Left lobe of liver (tissue), 2 donors: ENCODE measurements around the gene ZNF836. TPM values are rescaled to one million over a fixed set of nuclear protein-coding genes. Genes with fewer than 3 reads are reported as not detected.

Experiments
- ATAC-seq: fragments of 200-7000 bp; cut with Tn5 transposase; one replicate; pipeline ENCODE4 v1.9.1; 2020; ENCODE audit warnings: mild to moderate bottlenecking, moderate library complexity
- DNase-seq: peaks from one replicate; pipeline ENCODE4 v3.0.0-alpha.2; 2020; ENCODE audit warnings: low spot score
- total RNA-seq: library from RNA; stranded (reverse); gene quantifications from one replicate; pipeline ENCODE4 v1.2.1, GENCODE V29; 2021
- donor health status: DM: no; HTN: no; CAD: no; lungs with moderate emphysema.
- donor health status: DM: no; HTN: yes; CAD: no.

ZNF836 gene
- total RNA-seq, 1 donor from 2014 or later: 2.6 TPM

- DNase-seq (no peak), ATAC-seq (peak; percentile 27)
These were observed 17.7 kb upstream of the ZNF836 start for GRCh38 chr19:52188822-52189734.

- DNase-seq: no peak
- ATAC-seq: no peak
These were observed 16.0 kb upstream of the ZNF836 start for GRCh38 chr19:52187407-52187806.

DNA sequence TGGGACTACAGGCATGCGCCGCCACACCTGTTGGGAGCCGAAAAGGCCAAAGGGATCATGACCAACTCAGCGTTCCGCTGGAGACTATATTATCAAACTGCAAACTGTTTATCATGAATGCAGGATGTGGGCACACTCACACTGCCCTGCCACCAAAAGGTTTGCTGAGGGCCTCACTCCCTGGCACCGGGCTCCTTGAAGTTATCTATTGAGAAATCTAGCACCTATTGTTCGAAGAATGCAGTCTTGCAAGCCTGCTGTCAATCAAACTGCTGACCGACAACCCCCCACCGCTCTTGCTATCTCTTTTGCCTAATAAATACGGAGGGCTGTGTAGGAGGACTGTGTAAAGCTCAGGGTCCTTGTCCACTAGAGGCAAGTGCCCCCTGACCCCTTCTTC lies 5.2 kb upstream of the ZNF836 start:
- DNase-seq (no peak), ATAC-seq (no peak)

DNA sequence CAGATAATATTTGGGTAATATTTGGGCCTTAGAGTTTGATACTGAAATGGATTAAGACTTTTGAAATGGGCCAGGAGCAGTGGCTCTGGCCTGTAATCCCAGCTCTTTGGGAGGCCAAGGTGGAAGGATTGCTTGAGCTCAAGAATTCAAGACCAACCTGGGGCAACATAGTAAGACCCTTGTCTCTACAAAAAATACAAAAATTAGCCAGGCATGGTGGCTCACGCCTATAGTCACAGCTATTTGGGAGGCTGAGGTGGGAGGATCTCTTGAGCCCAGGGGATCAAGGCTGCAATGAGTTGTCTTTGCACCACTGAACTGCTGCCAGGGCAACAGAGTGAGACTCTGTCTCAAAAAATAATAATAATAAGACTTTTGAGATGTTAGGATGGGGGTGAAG lies 926 bp upstream of the ZNF836 start:
- DNase-seq (no peak), ATAC-seq (no peak)

DNA sequence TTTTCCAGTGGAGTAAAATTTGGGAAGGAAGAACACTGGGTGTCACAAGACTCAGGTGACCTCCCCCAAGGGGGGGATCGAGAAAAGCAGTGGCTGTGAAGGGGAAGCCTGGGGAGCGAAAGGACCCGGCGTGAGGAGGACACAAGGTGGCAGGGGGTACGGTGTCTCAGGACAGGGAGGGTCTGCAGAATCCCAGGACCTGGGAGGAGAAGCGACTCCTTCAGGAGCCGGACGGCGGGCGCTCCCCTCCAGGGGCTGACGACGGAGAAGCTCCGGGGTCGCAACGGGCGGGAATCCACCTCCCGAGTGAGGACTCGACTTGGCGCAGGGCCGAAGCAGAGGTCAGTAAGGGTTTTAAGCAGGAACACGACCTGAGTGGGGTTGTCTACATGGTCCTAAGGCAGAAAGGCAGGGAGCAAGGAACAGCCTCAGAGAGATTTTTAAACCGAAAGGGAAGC lies 529 bp downstream of the ZNF836 start:
- peak; percentile 51 for DNase-seq
- peak; percentile 52 for ATAC-seq

DNA sequence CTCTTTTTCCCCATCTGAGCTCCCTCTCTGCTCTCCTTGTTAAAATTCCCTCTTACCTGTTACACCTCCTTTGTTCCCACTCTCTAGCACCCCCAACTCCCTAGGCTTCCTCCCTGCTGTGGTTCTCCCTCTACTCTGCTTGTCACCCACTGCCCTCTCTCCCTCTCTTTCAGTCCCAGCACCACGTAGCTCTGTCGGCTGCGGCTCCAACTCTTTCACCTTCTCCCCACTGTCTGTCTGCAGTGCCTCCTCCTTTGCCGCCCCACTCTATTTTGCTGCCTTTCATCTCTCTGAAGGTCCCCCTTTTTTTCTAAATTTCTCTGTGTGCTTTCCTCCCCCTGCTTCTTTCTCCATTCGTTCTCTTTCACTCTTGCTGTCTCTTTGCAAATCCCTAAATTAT lies 1.1 kb downstream of the ZNF836 start:
- DNase-seq (no peak), ATAC-seq (no peak)

GRCh38 chr19:52155596-52156359 lies 15.6 kb downstream of the ZNF836 start:
- ATAC-seq: no peak
- DNase-seq: no peak

- no peak for DNase-seq
- no peak for ATAC-seq
These were observed 23.2 kb downstream of the ZNF836 start for GRCh38 chr19:52148256-52148655.

DNA sequence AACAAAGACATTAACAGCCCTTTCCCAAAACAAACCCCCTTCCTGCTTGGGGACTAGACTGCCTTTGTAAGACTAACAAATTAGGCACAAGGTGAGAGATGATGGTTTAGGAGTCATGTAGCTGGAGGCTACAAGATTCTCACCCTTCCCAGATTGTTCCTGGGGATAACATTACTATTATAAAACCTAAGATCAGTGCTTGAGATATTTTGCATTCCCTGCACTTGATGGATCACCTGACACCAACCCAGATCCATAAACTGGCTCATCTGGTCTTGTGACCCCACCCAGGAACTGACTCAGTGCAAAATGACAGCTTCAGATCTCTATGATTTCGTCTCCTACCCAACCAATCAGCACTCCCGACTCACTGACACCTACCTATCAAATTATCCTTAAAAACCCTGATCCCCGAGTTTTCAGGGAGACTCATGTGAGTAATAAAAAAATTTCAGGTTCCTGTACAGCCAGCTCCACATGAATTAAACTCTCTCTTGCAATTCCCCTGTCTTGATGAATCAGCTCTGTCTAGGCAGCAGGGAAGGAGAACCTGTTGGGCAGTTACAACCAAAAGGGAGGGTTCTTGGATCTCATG lies 29.3 kb downstream of the ZNF836 start:
- ATAC-seq: no peak
- no peak for DNase-seq

DNA sequence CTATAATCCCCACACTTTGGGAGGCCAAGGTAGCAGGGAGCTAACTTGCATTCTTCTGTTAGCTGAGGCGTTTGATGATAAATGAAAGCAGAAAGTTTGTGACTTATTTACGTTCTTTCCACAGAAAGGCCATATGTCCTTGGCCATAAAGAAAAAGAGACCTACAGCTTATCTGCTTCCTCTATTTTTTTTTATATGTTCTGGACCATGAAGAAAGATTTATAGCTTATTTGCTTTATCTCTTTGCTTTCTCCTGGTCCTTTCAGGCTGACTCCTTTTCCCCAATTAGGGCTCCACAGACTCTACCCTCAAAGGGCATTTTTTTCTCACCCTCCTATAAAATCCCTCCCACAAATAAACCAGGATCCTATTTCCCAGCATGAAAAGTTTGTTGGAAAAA lies 30.2 kb downstream of the ZNF836 start:
- no peak for ATAC-seq
- no peak for DNase-seq

- DNase-seq: no peak
These were observed 31.2 kb downstream of the ZNF836 start for GRCh38 chr19:52140032-52140710.

GRCh38 chr19:52139252-52140031 lies 32.0 kb downstream of the ZNF836 start, which contains the start of gene ZNF616:
Gene ZNF616, minus strand, starts transcription at chr19:52139938. Its CDS starts 9,426 bp downstream, at chr19:52130512.
- DNase-seq: peak; percentile 97
- ATAC-seq: peak; percentile 98

More at GRCh38 chr19:52140032-52140710, 31.2 kb downstream of the ZNF836 start:
- ATAC-seq: no peak

DNA sequence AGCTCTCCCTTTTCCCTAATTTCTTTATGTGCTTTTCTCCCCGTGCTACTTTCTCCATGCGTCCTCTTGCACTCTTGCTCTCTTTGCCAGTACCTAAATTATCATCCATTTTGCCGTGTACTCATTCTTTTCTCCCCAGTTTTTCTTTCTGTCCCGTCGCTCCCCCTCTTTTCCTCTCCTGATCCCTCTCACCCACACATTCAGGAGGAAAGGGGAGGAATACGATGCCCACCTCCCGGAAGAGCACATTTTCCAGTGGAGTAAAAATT lies 32.5 kb downstream of the ZNF836 start:
- ATAC-seq: no peak
- DNase-seq: no peak

GRCh38 chr19:52138278-52138982 lies 33.0 kb downstream of the ZNF836 start:
- ATAC-seq: peak; percentile 4

GRCh38 chr19:52120286-52120685 lies 51.1 kb downstream of the ZNF836 start:
- ATAC-seq (no peak), DNase-seq (no peak)

More at GRCh38 chr19:52138278-52138982, 33.0 kb downstream of the ZNF836 start:
- DNase-seq: no peak

DNA sequence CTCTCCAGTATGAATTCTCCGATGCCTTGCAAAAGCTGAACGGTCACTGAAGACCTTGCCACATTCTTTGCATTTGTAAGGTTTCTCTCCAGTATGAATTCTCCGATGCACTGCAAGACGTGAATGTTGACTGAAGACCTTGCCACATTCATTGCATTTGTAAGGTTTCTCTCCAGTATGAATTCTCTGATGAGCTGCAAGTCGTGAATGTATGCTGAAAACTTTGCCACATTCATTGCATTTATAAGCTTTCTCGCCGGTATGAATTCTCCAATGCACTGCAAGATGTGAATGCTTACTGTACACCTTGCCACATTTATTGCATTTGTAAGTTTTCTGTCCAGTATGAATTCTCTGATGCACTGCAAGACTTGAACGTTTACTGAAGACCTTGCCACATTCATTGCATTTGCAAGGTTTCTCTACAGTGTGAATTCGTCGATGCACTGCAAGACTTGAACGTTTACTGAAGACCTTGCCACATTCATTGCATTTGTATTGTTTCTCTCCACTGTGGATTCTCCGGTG lies 55.8 kb downstream of the ZNF836 start:
- ATAC-seq: no peak
- DNase-seq: no peak

DNA sequence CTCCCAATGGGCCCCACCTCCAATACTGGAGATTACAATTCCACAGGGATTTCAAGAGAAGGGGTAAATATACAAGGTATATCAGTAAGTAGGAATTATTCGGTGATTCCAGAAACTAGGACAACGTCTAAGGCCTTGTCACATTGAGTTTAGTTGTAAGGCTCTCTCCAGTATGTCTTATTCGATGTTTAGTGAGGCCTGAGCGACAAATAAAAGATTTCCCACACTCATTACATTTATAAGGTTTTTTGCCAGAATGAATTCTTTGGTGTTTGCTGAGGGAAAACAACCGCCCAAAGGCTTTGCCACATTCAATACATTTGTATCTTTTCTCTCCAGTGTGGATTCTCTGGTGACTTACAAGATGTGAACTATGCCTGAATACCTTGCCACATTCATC lies 56.7 kb downstream of the ZNF836 start:
- DNase-seq (no peak), ATAC-seq (no peak)

DNA sequence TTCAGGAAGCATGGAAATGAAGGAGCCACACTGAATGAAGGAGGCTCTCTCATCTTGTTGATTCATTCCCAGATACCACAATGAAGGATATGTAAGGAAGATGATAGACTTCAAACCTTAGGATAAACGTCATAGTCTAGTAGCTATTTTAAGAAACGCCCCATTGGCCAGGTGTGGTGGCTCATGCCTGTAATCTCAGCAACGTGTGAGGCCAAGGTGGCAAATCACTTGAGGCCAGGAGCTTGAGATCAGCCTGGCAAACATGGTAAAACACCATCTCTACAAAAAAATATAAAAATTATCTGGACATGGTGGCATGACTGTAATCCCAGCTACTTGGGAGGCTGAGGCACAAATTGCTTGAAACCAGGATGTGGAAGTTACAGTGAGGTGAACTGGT lies 58.8 kb downstream of the ZNF836 start:
- DNase-seq (no peak), ATAC-seq (no peak)

- no peak for DNase-seq
- ATAC-seq: no peak
These were observed 60.6 kb downstream of the ZNF836 start for GRCh38 chr19:52110780-52111179.
